ENCODE data around the gene ADCY2.
A peak's percentile ranks its signal among the peaks of the same experiment; 100 is the strongest.

Gene ADCY2

GRCh38 chr5:7478459-7478858, 82.5 kb downstream of the ADCY2 start:
- H3K4me3 ChIP-seq (ENCODE audit: low read length) = no peak overlapping the region
- no peaks in the 10 kb centered on the region for H3K36me3 ChIP-seq (ENCODE audit: insufficient read depth, low read depth, low read length)
- H3K9ac ChIP-seq (ENCODE audit: low read depth, low read length) = no peak overlapping the region
- H3K9me3 ChIP-seq (ENCODE audit: insufficient read depth, low read depth, low read length) = no peaks in the 10 kb centered on the region
- H3K27ac ChIP-seq (ENCODE audit: low read length) = no peak overlapping the region
- no peaks in the 10 kb centered on the region for H3K27me3 ChIP-seq (ENCODE audit: insufficient read depth, low read length)
- H3K4me1 ChIP-seq (ENCODE audit: insufficient read depth, low read length) = peaks cover 11% of the 10 kb centered on the region; the same call in 1 of the 2 replicates

GRCh38 chr5:7488734-7489133, 92.8 kb downstream of the ADCY2 start:
- Histone ChIP-seq H3K9ac (ENCODE audit: low read depth, low read length) (no peak overlapping the region), H3K4me3 (ENCODE audit: low read length) (no peak overlapping the region)

GRCh38 chr5:7492371-7492770, 96.4 kb downstream of the ADCY2 start:
- Histone ChIP-seq H3K36me3 (ENCODE audit: insufficient read depth, low read depth, low read length) (no peaks in the 10 kb centered on the region), H3K27me3 (ENCODE audit: insufficient read depth, low read length) (no peaks in the 10 kb centered on the region), H3K4me3 (ENCODE audit: low read length) (no peak overlapping the region), H3K9me3 (ENCODE audit: insufficient read depth, low read depth, low read length) (no peaks in the 10 kb centered on the region), H3K27ac (ENCODE audit: low read length) (no peak overlapping the region), H3K4me1 (ENCODE audit: insufficient read depth, low read length) (peaks cover 18% of the 10 kb centered on the region), H3K9ac (ENCODE audit: low read depth, low read length) (no peak overlapping the region)

More at GRCh38 chr5:7488734-7489133, 92.8 kb downstream of the ADCY2 start:
- Histone ChIP-seq H3K9me3 (ENCODE audit: insufficient read depth, low read depth, low read length) (no peaks in the 10 kb centered on the region), H3K27me3 (ENCODE audit: insufficient read depth, low read length) (no peaks in the 10 kb centered on the region), H3K4me1 (ENCODE audit: insufficient read depth, low read length) (peaks cover 10% of the 10 kb centered on the region), H3K27ac (ENCODE audit: low read length) (no peak overlapping the region), H3K36me3 (ENCODE audit: insufficient read depth, low read depth, low read length) (no peaks in the 10 kb centered on the region)

DNA sequence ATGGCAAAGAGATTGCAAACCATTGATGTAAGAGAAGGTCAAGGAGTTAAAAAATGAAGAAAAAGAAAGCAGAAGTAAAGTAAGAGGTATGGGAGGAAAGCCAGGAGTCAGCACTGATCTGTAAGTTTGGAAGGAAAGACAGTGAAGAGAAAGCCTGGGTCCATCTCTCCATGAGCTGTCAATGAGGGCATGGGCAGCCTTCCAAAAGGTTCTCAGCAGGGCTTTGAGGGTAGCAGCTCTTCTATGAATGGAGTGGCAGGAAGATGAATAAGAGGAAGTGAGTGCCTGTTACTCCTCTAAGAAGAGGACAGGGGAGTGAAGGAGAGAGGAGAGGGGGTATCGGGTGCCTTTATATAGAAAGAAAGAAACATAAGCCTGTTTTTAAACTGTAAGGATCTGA, 97.1 kb downstream of the ADCY2 start:
- no peak overlapping the region for H3K27ac ChIP-seq (ENCODE audit: low read length)
- no peaks in the 10 kb centered on the region for H3K27me3 ChIP-seq (ENCODE audit: insufficient read depth, low read length)
- no peak overlapping the region for H3K4me3 ChIP-seq (ENCODE audit: low read length)
- no peaks in the 10 kb centered on the region for H3K9me3 ChIP-seq (ENCODE audit: insufficient read depth, low read depth, low read length)
- no peak overlapping the region for H3K9ac ChIP-seq (ENCODE audit: low read depth, low read length)
- no peaks in the 10 kb centered on the region for H3K36me3 ChIP-seq (ENCODE audit: insufficient read depth, low read depth, low read length)
- H3K4me1 ChIP-seq (ENCODE audit: insufficient read depth, low read length) = peaks cover 18% of the 10 kb centered on the region

GRCh38 chr5:7493622-7494021, 97.7 kb downstream of the ADCY2 start:
- H3K4me1 ChIP-seq (ENCODE audit: insufficient read depth, low read length) = peaks cover 18% of the 10 kb centered on the region
- no peaks in the 10 kb centered on the region for H3K36me3 ChIP-seq (ENCODE audit: insufficient read depth, low read depth, low read length)
- no peak overlapping the region for H3K4me3 ChIP-seq (ENCODE audit: low read length)
- H3K9me3 ChIP-seq (ENCODE audit: insufficient read depth, low read depth, low read length) = no peaks in the 10 kb centered on the region
- no peak overlapping the region for H3K9ac ChIP-seq (ENCODE audit: low read depth, low read length)
- H3K27me3 ChIP-seq (ENCODE audit: insufficient read depth, low read length) = no peaks in the 10 kb centered on the region
- H3K27ac ChIP-seq (ENCODE audit: low read length) = no peak overlapping the region

- H3K4me1 ChIP-seq (ENCODE audit: insufficient read depth, low read length) = peaks cover 18% of the 10 kb centered on the region
- H3K36me3 ChIP-seq (ENCODE audit: insufficient read depth, low read depth, low read length) = no peaks in the 10 kb centered on the region
- no peak overlapping the region for H3K27ac ChIP-seq (ENCODE audit: low read length)
- H3K9ac ChIP-seq (ENCODE audit: low read depth, low read length) = no peak overlapping the region
- H3K27me3 ChIP-seq (ENCODE audit: insufficient read depth, low read length) = no peaks in the 10 kb centered on the region
- no peaks in the 10 kb centered on the region for H3K9me3 ChIP-seq (ENCODE audit: insufficient read depth, low read depth, low read length)
- H3K4me3 ChIP-seq (ENCODE audit: low read length) = no peak overlapping the region
Observed at GRCh38 chr5:7494481-7495130, 98.7 kb downstream of the ADCY2 start.

- Histone ChIP-seq H3K27me3 (ENCODE audit: insufficient read depth, low read length) (no peaks in the 10 kb centered on the region), H3K9me3 (ENCODE audit: insufficient read depth, low read depth, low read length) (no peaks in the 10 kb centered on the region), H3K4me3 (ENCODE audit: low read length) (no peak overlapping the region), H3K4me1 (ENCODE audit: insufficient read depth, low read length) (peaks cover 22% of the 10 kb centered on the region), H3K27ac (ENCODE audit: low read length) (no peak overlapping the region), H3K9ac (ENCODE audit: low read depth, low read length) (no peak overlapping the region), H3K36me3 (ENCODE audit: insufficient read depth, low read depth, low read length) (no peaks in the 10 kb centered on the region)
Observed at GRCh38 chr5:7495131-7495517, 99.2 kb downstream of the ADCY2 start.

- Histone ChIP-seq H3K4me3 (ENCODE audit: low read length) (no peak overlapping the region), H3K4me1 (ENCODE audit: insufficient read depth, low read length) (peaks cover 16% of the 10 kb centered on the region), H3K9ac (ENCODE audit: low read depth, low read length) (no peak overlapping the region), H3K27ac (ENCODE audit: low read length) (no peak overlapping the region), H3K36me3 (ENCODE audit: insufficient read depth, low read depth, low read length) (peaks cover 5% of the 10 kb centered on the region; the same call in 1 of the 2 replicates), H3K27me3 (ENCODE audit: insufficient read depth, low read length) (no peaks in the 10 kb centered on the region), H3K9me3 (ENCODE audit: insufficient read depth, low read depth, low read length) (no peaks in the 10 kb centered on the region)
Observed at GRCh38 chr5:7500256-7500655, 104.3 kb downstream of the ADCY2 start.

DNA sequence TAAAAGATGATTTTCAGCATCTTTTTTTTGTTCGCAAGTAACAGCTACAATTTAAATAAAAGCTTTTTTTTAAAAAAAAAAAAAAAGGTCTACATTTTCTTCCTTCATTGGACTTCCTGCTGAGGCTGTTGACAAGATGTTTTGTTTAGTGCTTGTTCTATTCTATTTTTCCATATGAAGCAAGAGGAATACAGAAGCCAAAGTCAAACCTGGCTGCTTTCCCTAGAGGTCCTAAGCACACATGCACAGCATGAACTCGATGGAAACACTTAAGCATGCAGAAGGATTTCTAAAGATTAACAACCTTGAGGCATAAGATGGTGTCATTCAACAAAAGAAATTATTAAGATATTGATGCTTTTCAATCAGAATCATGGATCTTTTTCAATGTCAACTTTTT, 105.1 kb downstream of the ADCY2 start:
- no peak overlapping the region for H3K4me3 ChIP-seq (ENCODE audit: low read length)
- peaks cover 16% of the 10 kb centered on the region for H3K4me1 ChIP-seq (ENCODE audit: insufficient read depth, low read length)
- peaks cover 5% of the 10 kb centered on the region; the same call in 1 of the 2 replicates for H3K36me3 ChIP-seq (ENCODE audit: insufficient read depth, low read depth, low read length)
- H3K9me3 ChIP-seq (ENCODE audit: insufficient read depth, low read depth, low read length) = no peaks in the 10 kb centered on the region
- H3K27me3 ChIP-seq (ENCODE audit: insufficient read depth, low read length) = no peaks in the 10 kb centered on the region
- H3K27ac ChIP-seq (ENCODE audit: low read length) = no peak overlapping the region
- H3K9ac ChIP-seq (ENCODE audit: low read depth, low read length) = no peak overlapping the region

GRCh38 chr5:7503564-7503963, 107.6 kb downstream of the ADCY2 start:
- Histone ChIP-seq H3K36me3 (ENCODE audit: insufficient read depth, low read depth, low read length) (peaks cover 5% of the 10 kb centered on the region; the same call in 1 of the 2 replicates), H3K4me3 (ENCODE audit: low read length) (no peak overlapping the region), H3K9me3 (ENCODE audit: insufficient read depth, low read depth, low read length) (no peaks in the 10 kb centered on the region), H3K9ac (ENCODE audit: low read depth, low read length) (no peak overlapping the region), H3K27ac (ENCODE audit: low read length) (no peak overlapping the region), H3K27me3 (ENCODE audit: insufficient read depth, low read length) (no peaks in the 10 kb centered on the region), H3K4me1 (ENCODE audit: insufficient read depth, low read length) (peaks cover 16% of the 10 kb centered on the region)

GRCh38 chr5:7515284-7515914, 119.5 kb downstream of the ADCY2 start:
- Histone ChIP-seq H3K27ac (ENCODE audit: low read length) (no peak overlapping the region), H3K9ac (ENCODE audit: low read depth, low read length) (no peak overlapping the region), H3K27me3 (ENCODE audit: insufficient read depth, low read length) (no peaks in the 10 kb centered on the region), H3K9me3 (ENCODE audit: insufficient read depth, low read depth, low read length) (no peaks in the 10 kb centered on the region; the same call in 1 of the 2 replicates), H3K4me1 (ENCODE audit: insufficient read depth, low read length) (peaks cover 22% of the 10 kb centered on the region), H3K4me3 (ENCODE audit: low read length) (peak overlapping the region; percentile 12; the same call in 1 of the 2 replicates), H3K36me3 (ENCODE audit: insufficient read depth, low read depth, low read length) (no peaks in the 10 kb centered on the region)

DNA sequence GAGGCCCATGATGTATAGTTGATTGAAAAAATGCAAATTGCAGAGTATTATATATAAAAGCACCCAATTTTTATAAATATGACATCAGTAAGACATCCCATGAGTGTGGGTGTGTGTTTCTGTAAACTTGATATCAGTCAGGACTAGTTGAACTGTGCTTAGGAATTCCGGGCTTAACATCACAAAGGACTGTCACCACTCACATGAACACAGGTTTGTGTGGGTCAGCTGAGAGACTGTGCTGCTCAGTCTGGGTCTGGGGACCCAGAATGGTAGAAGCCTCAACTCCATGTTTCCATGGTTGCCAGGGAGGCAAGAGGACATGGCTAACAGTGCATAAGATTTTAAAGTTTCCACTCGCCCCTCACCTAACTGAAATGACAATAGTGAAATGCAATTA, 120.3 kb downstream of the ADCY2 start:
- Histone ChIP-seq H3K9ac (ENCODE audit: low read depth, low read length) (no peak overlapping the region), H3K4me1 (ENCODE audit: insufficient read depth, low read length) (peaks cover 22% of the 10 kb centered on the region), H3K27me3 (ENCODE audit: insufficient read depth, low read length) (no peaks in the 10 kb centered on the region), H3K27ac (ENCODE audit: low read length) (no peak overlapping the region), H3K4me3 (ENCODE audit: low read length) (no peak overlapping the region), H3K9me3 (ENCODE audit: insufficient read depth, low read depth, low read length) (no peaks in the 10 kb centered on the region; the same call in 1 of the 2 replicates), H3K36me3 (ENCODE audit: insufficient read depth, low read depth, low read length) (peaks cover 6% of the 10 kb centered on the region)
